ENCODE data around the gene NDST3. TPM values are rescaled to one million over a fixed set of nuclear protein-coding genes. Genes with fewer than 3 reads are reported as not detected.

The NDST3 gene
- total RNA-seq, 1 experiment from 2014 or later: 0.70 TPM

DNA sequence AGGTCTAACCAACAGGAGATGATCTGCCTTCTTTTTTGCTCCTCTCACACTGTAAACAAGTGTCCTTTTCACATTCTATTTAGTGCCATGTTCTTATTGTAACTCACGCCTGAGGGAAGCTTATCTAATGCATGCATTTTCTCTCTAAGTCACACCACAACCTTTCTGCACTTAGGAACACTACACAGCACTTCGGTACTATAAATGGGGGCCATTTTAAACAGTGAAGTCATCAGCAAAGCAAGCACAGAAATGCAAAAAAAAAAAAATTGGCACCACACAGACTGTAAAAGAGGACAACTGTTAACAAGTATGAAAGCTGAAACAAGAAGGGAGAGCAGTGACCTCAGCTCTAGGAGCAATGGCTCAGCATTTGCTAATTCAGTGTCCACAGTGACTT is 273.4 kb downstream of the NDST3 start:
- H3K27me3 Mint-ChIP-seq (ENCODE audit: low read depth): no peaks in the 10 kb centered on the region

More for the DNA sequence above, 273.4 kb downstream of the NDST3 start:
- WGBS (ENCODE audit: extremely low coverage, insufficient read length, low lambda C conversion rate): no CpG with 5 or more reads among the region's 2 CpGs
- Histone ChIP-seq H3K4ac (ENCODE audit: low read depth, low read length) (no peak overlapping the region), H4K5ac (ENCODE audit: insufficient read length, low read depth, low read length) (no peak overlapping the region), H2BK20ac (ENCODE audit: low read depth, low read length, poor library complexity, severe bottlenecking) (no peak overlapping the region), H3K4me2 (ENCODE audit: insufficient read depth, insufficient read length, low read length) (no peak overlapping the region), H4K20me1 (ENCODE audit: control insufficient read depth, insufficient read depth, insufficient read length) (no peaks in the 10 kb centered on the region), H2BK15ac (ENCODE audit: low read depth, low read length) (no peak overlapping the region), H3K9ac (ENCODE audit: extremely low read depth, insufficient read length, low read length) (peak overlapping the region; percentile 14), H3K14ac (ENCODE audit: insufficient read depth, low read length) (no peak overlapping the region), H3K27ac (ENCODE audit: insufficient read length, low read depth, low read length) (no peak overlapping the region), H4K91ac (ENCODE audit: insufficient read length, low read depth, low read length) (no peak overlapping the region), H3K79me1 (ENCODE audit: insufficient read depth, low read depth, low read length, poor library complexity, severe bottlenecking) (no peaks in the 10 kb centered on the region), H3K4me1 (ENCODE audit: insufficient read depth, low read length) (peaks cover 3% of the 10 kb centered on the region; the same call in 1 of the 2 replicates), H2BK5ac (ENCODE audit: insufficient read length, low read length) (no peak overlapping the region), H3K23ac (ENCODE audit: insufficient read length, low read depth, low read length) (no peak overlapping the region), H3K18ac (ENCODE audit: insufficient read length, low read depth, low read length) (no peak overlapping the region), H2BK120ac (ENCODE audit: low read depth, low read length, poor library complexity, severe bottlenecking) (no peak overlapping the region), H2AFZ (ENCODE audit: low read length) (peak overlapping the region; percentile 45), H4K8ac (replicated peaks; ENCODE audit: insufficient read length, low read depth, low read length) (no peak overlapping the region), H2AK5ac (ENCODE audit: insufficient read length, low read length) (no peak overlapping the region), H3T11ph (ENCODE audit: low read length) (no peak overlapping the region), H2BK12ac (ENCODE audit: insufficient read length, low read depth, low read length) (no peak overlapping the region), H3K56ac (ENCODE audit: insufficient read length, low read depth, low read length) (no peak overlapping the region), H3K27me3 (ENCODE audit: insufficient read depth, low read length) (no peaks in the 10 kb centered on the region), H3K23me2 (ENCODE audit: insufficient read length, low read depth, low read length, poor library complexity, severe bottlenecking) (no peaks in the 10 kb centered on the region), H3K79me2 (ENCODE audit: insufficient read depth, low read length) (no peaks in the 10 kb centered on the region), H3K9me3 (ENCODE audit: control insufficient read depth, low read depth, low read length) (no peaks in the 10 kb centered on the region)
- Mint-ChIP-seq H3K36me3 (ENCODE audit: insufficient read depth in 1 of 3, low read depth in 3 of 3) (no peaks in the 10 kb centered on the region; a peak in 1 of 7 replicates), H3K4me3 (no peak overlapping the region), H3K9me3 (no peaks in the 10 kb centered on the region), H3K27ac (peak overlapping the region in 2 of 3 experiments; percentile 21 to 88; a peak in 4 of 7 replicates), H3K4me1 (peaks cover 14 to 19% of the 10 kb centered on the region in 2 experiments)
- no peak for DNase-seq
- TF ChIP-seq CTCF (conservative IDR thresholded peaks at IDR 0.05): no peak
